BLaER1 treated with 17β-estradiol and CSF1 and Interleukin-3, amounts not matched to agents 10 nM and 100 nM (cell line): Measurements from ENCODE around the gene LRRC59.

Source experiments
- H3K27ac ChIP-seq, 11 experiments: shearing (Covaris generic); formaldehyde crosslinking; 2 replicates each; pipeline ENCODE4 v1.8.1; 2022
- H3K27me3 ChIP-seq, 11 experiments: shearing (Covaris generic); formaldehyde crosslinking; 2 replicates each; pipeline ENCODE4 v1.8.1; 2022
- H3K36me3 ChIP-seq, 11 experiments: shearing (Covaris generic); formaldehyde crosslinking; 2 replicates each; pipeline ENCODE4 v1.8.1; 2022
- H3K4me1 ChIP-seq, 10 experiments: shearing (Covaris generic); formaldehyde crosslinking; 2 replicates each; pipeline ENCODE4 v1.8.1; 2022
- H3K4me2 ChIP-seq, 11 experiments: shearing (Covaris generic); formaldehyde crosslinking; 2 replicates each; pipeline ENCODE4 v1.8.1; 2022
- H3K4me3 ChIP-seq, 10 experiments: shearing (Covaris generic); formaldehyde crosslinking; 2 replicates each; pipeline ENCODE4 v1.8.1; 2022
- H3K9ac ChIP-seq, 11 experiments: shearing (Covaris generic); formaldehyde crosslinking; 2 replicates each; pipeline ENCODE4 v1.8.1; 2022
- H3K9me3 ChIP-seq, 11 experiments: shearing (Covaris generic); formaldehyde crosslinking; replicated peaks in 1 of 11; 2 replicates each; pipeline ENCODE4 v1.8.1; 2022
- H4K20me1 ChIP-seq, 11 experiments: shearing (Covaris generic); formaldehyde crosslinking; 2 replicates each; pipeline ENCODE4 v1.8.1; 2022
- Cebpa-rat ChIP-seq, 11 experiments: shearing (Covaris generic); IDR thresholded peaks; 2 replicates each; pipeline ENCODE4 v1.8.1; 2022

The LRRC59 gene

DNA sequence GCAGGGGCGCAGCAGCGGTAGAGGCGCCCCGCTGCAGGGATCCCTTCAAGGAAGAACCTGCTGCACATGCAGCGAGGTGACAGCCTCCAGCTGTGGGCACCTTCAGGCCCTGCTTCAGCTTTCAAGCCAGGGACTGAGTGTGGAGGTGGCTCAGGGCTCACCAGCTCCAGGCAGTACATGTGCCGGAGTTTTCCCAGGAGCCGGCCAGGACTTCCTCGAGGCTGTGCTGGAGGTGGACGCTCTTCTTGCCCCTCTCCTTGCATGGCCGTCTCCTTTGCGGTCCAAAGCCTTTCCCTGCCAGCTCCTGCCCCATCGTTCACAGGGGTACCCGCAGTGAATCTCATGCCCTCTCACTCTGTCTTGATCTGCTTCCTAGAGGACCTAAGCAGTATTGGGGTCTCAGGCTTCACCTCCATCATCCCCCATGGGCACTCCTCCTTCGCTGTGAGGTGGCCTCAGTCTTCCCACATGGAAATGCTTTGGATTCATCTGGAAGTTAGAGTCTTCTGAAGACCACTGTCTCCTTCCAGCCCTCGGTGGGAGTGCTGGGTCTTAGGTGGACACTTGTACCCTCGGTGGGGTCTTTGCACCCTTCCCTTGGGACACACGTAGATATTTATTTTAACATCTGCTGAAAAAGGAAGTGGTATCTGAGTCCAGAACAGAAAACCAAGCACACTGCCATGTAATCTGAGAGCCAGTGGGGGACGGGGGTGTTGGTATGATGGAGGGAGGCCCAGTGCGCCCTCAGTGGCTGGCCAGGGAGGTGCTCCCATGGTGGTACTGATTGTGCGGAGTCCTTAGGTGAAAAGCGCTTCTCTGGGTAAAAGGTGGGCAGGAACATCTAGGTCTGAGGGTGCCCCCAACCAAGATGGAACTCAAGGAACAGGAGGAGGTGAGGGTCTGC, 44.4 kb downstream of the LRRC59 start:
- Histone ChIP-seq H3K36me3 (peaks cover 44 to 73% (median 62%) of the 10 kb centered on the region in 11 experiments), H4K20me1 (peaks cover 31 to 95% (median 67%) of the 10 kb centered on the region in 11 experiments; a peak in 20 of 22 replicates)

DNA sequence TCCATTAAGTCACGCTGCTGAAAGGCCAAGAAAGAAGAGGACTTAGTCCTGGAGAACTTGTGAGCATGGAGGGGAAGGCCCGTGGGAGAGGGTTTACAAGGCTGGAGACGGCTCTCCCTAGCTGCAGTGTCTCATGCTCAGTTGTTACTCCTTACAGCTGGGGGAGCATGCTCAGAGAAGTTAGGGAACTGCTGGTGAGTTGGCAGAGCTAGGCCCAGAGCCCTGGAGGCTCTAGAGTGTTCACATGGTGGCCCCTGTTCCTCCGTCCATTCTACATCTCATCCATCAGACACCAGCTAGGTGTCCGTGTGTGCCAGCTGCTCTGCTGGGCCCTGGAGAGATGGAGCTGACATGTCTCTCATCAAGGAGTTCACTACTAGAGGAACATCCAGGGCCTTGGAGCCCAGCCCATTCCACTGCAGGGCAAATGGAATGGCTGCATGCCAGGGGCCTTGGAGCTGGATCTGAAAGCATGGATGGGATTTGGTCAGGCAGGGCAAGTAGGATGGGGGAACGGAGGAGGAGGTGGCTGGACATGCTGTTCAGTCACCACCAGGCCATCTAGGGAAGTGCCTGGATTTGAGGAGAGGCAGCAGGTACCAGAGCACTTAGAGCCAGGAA, 45.1 kb downstream of the LRRC59 start:
- Histone ChIP-seq H3K4me3 (no peak overlapping the region), H3K4me1 (peaks cover 18 to 32% (median 21%) of the 10 kb centered on the region in 10 experiments), H4K20me1 (peaks cover 37 to 96% (median 75%) of the 10 kb centered on the region in 11 experiments; a peak in 20 of 22 replicates), H3K9ac (no peak overlapping the region), H3K27me3 (no peaks in the 10 kb centered on the region), H3K27ac (no peak overlapping the region), H3K36me3 (peaks cover 36 to 65% (median 54%) of the 10 kb centered on the region in 11 experiments), H3K4me2 (no peak overlapping the region), H3K9me3 (no peaks in the 10 kb centered on the region)
- TF ChIP-seq Cebpa-rat (IDR thresholded peaks at IDR 0.05) = no peak

More for the DNA sequence above, 44.4 kb downstream of the LRRC59 start:
- no peak overlapping the region for H3K27ac ChIP-seq
- no peaks in the 10 kb centered on the region for H3K9me3 ChIP-seq
- no peaks in the 10 kb centered on the region for H3K27me3 ChIP-seq
- no peak overlapping the region for H3K4me3 ChIP-seq
- no peak overlapping the region for H3K4me2 ChIP-seq
- peaks cover 10 to 24% (median 13%) of the 10 kb centered on the region in 10 experiments for H3K4me1 ChIP-seq
- no peak for TF ChIP-seq Cebpa-rat (IDR thresholded peaks at IDR 0.05)
- no peak overlapping the region for H3K9ac ChIP-seq

DNA sequence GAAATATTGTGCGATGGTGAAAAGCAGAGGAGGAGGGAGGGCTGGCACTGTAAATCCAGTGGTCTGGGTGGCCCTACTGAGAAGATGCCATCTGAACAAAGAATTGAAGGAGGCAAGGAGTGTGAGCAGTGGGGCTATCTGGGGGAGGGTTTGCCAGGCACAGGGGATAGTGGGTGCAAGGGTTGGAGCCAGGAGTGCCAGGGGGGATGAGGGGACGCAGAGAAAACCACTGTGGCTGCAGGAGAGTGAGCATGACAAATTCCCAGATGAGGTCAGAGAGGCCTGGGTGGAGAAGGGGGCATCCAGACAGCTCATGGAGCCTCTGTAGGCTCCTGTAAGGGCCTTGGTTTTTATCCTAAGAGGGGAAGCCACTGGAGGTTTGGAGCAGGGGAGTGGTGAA, 46.6 kb downstream of the LRRC59 start:
- Histone ChIP-seq H3K4me3 (no peak overlapping the region), H4K20me1 (peaks cover 37 to 86% (median 67%) of the 10 kb centered on the region in 11 experiments; a peak in 20 of 22 replicates), H3K27me3 (no peaks in the 10 kb centered on the region), H3K4me2 (no peak overlapping the region), H3K9ac (no peak overlapping the region), H3K4me1 (peaks cover 19 to 31% (median 24%) of the 10 kb centered on the region in 10 experiments), H3K36me3 (peaks cover 22 to 51% (median 40%) of the 10 kb centered on the region in 11 experiments), H3K9me3 (no peaks in the 10 kb centered on the region), H3K27ac (no peak overlapping the region)
- TF ChIP-seq Cebpa-rat (IDR thresholded peaks at IDR 0.05) = no peak

GRCh38 chr17:50349243-50349600, 48.1 kb downstream of the LRRC59 start:
- Histone ChIP-seq H3K4me2 (peak overlapping the region in 2 of 11 experiments; percentile 91 to 96; a peak in 5 of 22 replicates), H3K9ac (0 out of 22 replicates have a peak overlapping the region, but pooled peaks of 2 of the 11 experiments have one; percentile 10 to 15), H3K4me1 (peaks cover 31 to 44% (median 39%) of the 10 kb centered on the region in 10 experiments), H3K9me3 (no peaks in the 10 kb centered on the region), H4K20me1 (peaks cover 34 to 71% (median 59%) of the 10 kb centered on the region in 11 experiments; a peak in 20 of 22 replicates), H3K36me3 (peaks cover 7 to 36% (median 25%) of the 10 kb centered on the region in 11 experiments; a peak in 21 of 22 replicates), H3K4me3 (no peak overlapping the region), H3K27me3 (no peaks in the 10 kb centered on the region), H3K27ac (no peak overlapping the region)
- no peak for TF ChIP-seq Cebpa-rat (IDR thresholded peaks at IDR 0.05)

DNA sequence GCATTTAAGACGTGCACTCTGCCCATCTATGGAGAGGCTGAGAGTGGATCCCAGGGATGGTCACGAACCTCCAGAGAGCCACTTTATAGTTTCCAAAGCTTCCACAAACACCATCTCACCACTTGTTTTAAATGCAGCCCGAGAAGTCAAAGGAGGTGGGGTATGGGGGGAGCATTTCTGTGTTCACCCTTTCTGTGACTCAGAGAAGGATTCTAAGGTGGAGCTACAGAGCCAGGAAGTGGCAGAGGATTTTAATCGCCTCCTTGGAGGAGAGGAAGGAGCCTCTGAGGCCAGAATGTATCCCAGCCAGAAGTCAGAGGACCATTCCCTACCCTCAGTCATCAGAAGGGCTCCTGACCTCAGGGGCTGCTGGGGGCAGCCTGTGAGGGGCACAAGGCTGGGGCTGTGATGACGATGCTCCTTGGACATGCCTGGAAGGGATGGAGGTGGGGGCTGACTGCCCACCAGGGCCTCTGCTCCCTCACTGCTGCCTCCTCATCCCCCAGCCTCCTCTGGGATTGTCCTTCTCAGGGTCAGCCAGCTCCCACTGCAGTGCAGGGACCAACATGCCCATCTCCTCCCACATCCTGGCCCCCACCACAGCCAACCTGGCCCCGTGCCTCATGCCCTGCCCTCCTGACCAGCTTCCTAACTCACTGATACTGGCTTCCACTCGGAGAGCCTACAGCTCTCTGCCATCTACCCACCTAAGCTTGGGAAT, 48.6 kb downstream of the LRRC59 start:
- Histone ChIP-seq H3K9ac (peak overlapping the region in 4 of 11 experiments; percentile 4 to 15 (median 12); a peak in 3 of 22 replicates), H3K4me3 (no peak overlapping the region), H3K27me3 (no peaks in the 10 kb centered on the region), H4K20me1 (peaks cover 29 to 65% (median 58%) of the 10 kb centered on the region in 11 experiments; a peak in 20 of 22 replicates), H3K27ac (peak overlapping the region in 1 of 11 experiments; percentile 14; a peak in 1 of 22 replicates), H3K4me2 (peak overlapping the region in 9 of 11 experiments; percentile 2 to 100 (median 96); a peak in 13 of 22 replicates), H3K36me3 (peaks cover 1 to 30% (median 19%) of the 10 kb centered on the region in 11 experiments; a peak in 21 of 22 replicates), H3K9me3 (no peaks in the 10 kb centered on the region), H3K4me1 (peaks cover 33 to 48% (median 42%) of the 10 kb centered on the region in 10 experiments)
- TF ChIP-seq Cebpa-rat (IDR thresholded peaks at IDR 0.05) = no peak

DNA sequence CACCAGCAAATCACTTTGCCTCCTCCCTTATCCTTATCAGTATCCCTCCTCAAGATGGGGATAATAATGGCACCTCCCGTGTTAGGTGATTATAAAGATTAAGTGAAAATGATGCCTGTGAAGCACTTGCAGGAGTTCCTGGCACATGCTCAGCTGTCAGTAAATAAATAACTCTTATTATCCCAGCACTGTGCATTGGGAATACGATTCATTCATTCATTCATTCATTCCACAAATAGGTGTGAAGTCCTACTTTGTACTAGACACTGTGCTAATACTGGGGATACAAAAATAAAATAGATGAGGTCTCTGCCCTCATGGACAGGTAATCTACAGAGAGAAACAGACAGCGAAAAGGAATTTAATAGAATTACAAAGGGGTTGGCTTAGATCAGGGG, 49.4 kb downstream of the LRRC59 start:
- peak overlapping the region in 1 of 10 experiments; percentile 88; a peak in 1 of 20 replicates for H3K4me3 ChIP-seq
- H3K4me1 ChIP-seq = peaks cover 33 to 48% (median 42%) of the 10 kb centered on the region in 10 experiments
- peak overlapping the region in 2 of 11 experiments; percentile 4 to 95; a peak in 3 of 22 replicates for H3K9ac ChIP-seq
- no peak for TF ChIP-seq Cebpa-rat (IDR thresholded peaks at IDR 0.05)
- H4K20me1 ChIP-seq = peaks cover 29 to 57% (median 51%) of the 10 kb centered on the region in 11 experiments; a peak in 20 of 22 replicates
- no peak overlapping the region for H3K27ac ChIP-seq
- H3K4me2 ChIP-seq = peak overlapping the region; percentile 91 to 100 (median 98)
- no peaks in the 10 kb centered on the region for H3K27me3 ChIP-seq
- peaks cover 0 to 22% (median 13%) of the 10 kb centered on the region in 11 experiments; a peak in 16 of 22 replicates for H3K36me3 ChIP-seq
- no peaks in the 10 kb centered on the region for H3K9me3 ChIP-seq

GRCh38 chr17:50347117-50347893, 50.0 kb downstream of the LRRC59 start:
- Histone ChIP-seq H3K9ac (peak overlapping the region; percentile 87 to 96 (median 92)), H3K27ac (peak overlapping the region; percentile 68 to 92 (median 88); a peak in 21 of 22 replicates), H3K27me3 (no peaks in the 10 kb centered on the region), H3K9me3 (peaks cover 0 to 1% (median 0%) of the 10 kb centered on the region in 11 experiments; a peak in 7 of 22 replicates), H4K20me1 (peaks cover 25 to 52% (median 45%) of the 10 kb centered on the region in 11 experiments; a peak in 20 of 22 replicates), H3K4me1 (peaks cover 33 to 48% (median 42%) of the 10 kb centered on the region in 10 experiments), H3K36me3 (peaks cover 0 to 17% (median 7%) of the 10 kb centered on the region in 11 experiments; a peak in 15 of 22 replicates), H3K4me2 (peak overlapping the region; percentile 91 to 100 (median 98)), H3K4me3 (peak overlapping the region; percentile 82 to 98 (median 92))
- no peak for TF ChIP-seq Cebpa-rat (IDR thresholded peaks at IDR 0.05)
